A673 (cell line): Measurements from ENCODE around the gene TSPAN5. TPM values are rescaled to one million over a fixed set of nuclear protein-coding genes. Genes with fewer than 3 reads are reported as not detected.

ENCODE experiments used
- BruUV-seq: library from RNA; stranded (reverse); fragments of 400-500 nt; replicated peaks from 2 replicates; lab custom pipeline; 2021; lab: Mats Ljungman, UMichigan
- CTCF ChIA-PET: fragments of 300-600 bp; sonication (Branson Sonifier 250); formaldehyde crosslinking; loops from one replicate; lab custom pipeline; 2022; ENCODE audit warnings: antibody characterized with exemption; lab: Charles Lee
- POLR2A ChIA-PET: fragments of 300-600 bp; sonication (Branson Sonifier 250); formaldehyde crosslinking; loops from one replicate; lab custom pipeline; 2022; ENCODE audit warnings: antibody characterized with exemption; ENCODE audit not compliant: low non-redundant PET; lab: Charles Lee
- DNase-seq: peaks from one replicate; pipeline ENCODE4 v3.0.0-alpha.2; 2015; ENCODE audit warnings: low spot score
- H3K27ac ChIP-seq: fragments of 200-600 bp; sonication (generic); 2 replicates; pipeline ENCODE4 v1.5.1; 2016; ENCODE audit warnings: mixed run types, low read depth, mild to moderate bottlenecking, mixed read lengths, antibody characterized with exemption, low read length; ENCODE audit not compliant: poor library complexity, severe bottlenecking
- H3K27me3 ChIP-seq: fragments of 200-600 bp; sonication (generic); replicated peaks from 2 replicates; pipeline ENCODE4 v1.6.1; 2017; ENCODE audit warnings: mixed run types, low read depth, mild to moderate bottlenecking, mixed read lengths, antibody characterized with exemption, low read length; ENCODE audit not compliant: insufficient read depth, poor library complexity
- H3K36me3 ChIP-seq: fragments of 200-600 bp; sonication (generic); 2 replicates; pipeline ENCODE4 v1.6.1; 2016; ENCODE audit warnings: mixed run types, mild to moderate bottlenecking, mixed read lengths, antibody characterized with exemption, low read length; ENCODE audit not compliant: insufficient read depth, poor library complexity, severe bottlenecking
- H3K4me1 ChIP-seq: fragments of 200-600 bp; sonication (generic); 2 replicates; pipeline ENCODE4 v1.6.1; 2017; ENCODE audit warnings: mixed run types, mild to moderate bottlenecking, mixed read lengths, antibody characterized with exemption, low read length; ENCODE audit not compliant: insufficient read depth, poor library complexity, severe bottlenecking
- H3K4me3 ChIP-seq: fragments of 200-600 bp; sonication (generic); 2 replicates; pipeline ENCODE4 v1.5.1; 2016; ENCODE audit warnings: low read depth, mixed run types, mild to moderate bottlenecking, mixed read lengths, low read length; ENCODE audit not compliant: poor library complexity, severe bottlenecking
- H3K9me3 ChIP-seq: fragments of 200-600 bp; sonication (generic); 2 replicates; pipeline ENCODE4 v1.6.1; 2016; ENCODE audit warnings: mixed run types, low read depth, mild to moderate bottlenecking, mixed read lengths, antibody characterized with exemption, low read length; ENCODE audit not compliant: poor library complexity, severe bottlenecking
- CTCF ChIP-seq: fragments of 300-800, 200-600 bp; sonication (generic); conservative IDR thresholded peaks from 2 replicates; pipeline ENCODE4 v1.5.1; 2017; ENCODE audit warnings: low read depth, mild to moderate bottlenecking, antibody characterized with exemption, low read length, moderate library complexity, mixed read lengths
- EZH2 ChIP-seq: fragments of 200-600 bp; sonication (generic); IDR thresholded peaks from 2 replicates; pipeline ENCODE4 v1.6.1; 2017; ENCODE audit warnings: borderline replicate concordance, low read depth, mild to moderate bottlenecking, mixed read lengths, antibody characterized with exemption, low read length; ENCODE audit not compliant: poor library complexity, severe bottlenecking
- intact Hi-C: fragments of 100-400 bp; cut with micrococcal nuclease; formaldehyde crosslinking; loops from one replicate; pipeline ENCODE4 v1.10.0; 2022; ENCODE audit not compliant: unreplicated experiment
- total RNA-seq: library from RNA; stranded (reverse); gene quantifications from 2 replicates; pipeline ENCODE4 v1.2.3, GENCODE V29; 2021

TSPAN5 gene
- total RNA-seq, 1 experiment from 2014 or later = 15.2 TPM

GRCh38 chr4:98648602-98649001, 9.8 kb downstream of the TSPAN5 start:
- no peak overlapping the region for H3K27ac ChIP-seq
- H3K27me3 ChIP-seq = no peaks in the 10 kb centered on the region
- TF ChIP-seq EZH2 (no peak), CTCF (no peak)
- H3K9me3 ChIP-seq = peaks cover 8% of the 10 kb centered on the region
- intact Hi-C loops = no loop called here
- H3K36me3 ChIP-seq = no peaks in the 10 kb centered on the region
- no peak for DNase-seq
- peaks cover 7% of the 10 kb centered on the region for H3K4me1 ChIP-seq
- no peak overlapping the region for H3K4me3 ChIP-seq
- ChIA-PET CTCF (interaction anchor here (0.6 kb wide), 1 partner anchor 10 kb away, joined by 5 read pairs; the partner anchor contains the start of gene TSPAN5), POLR2A (no interaction called here)
- BruUV-seq = no TSS peak

GRCh38 chr4:98646422-98646821, 12.0 kb downstream of the TSPAN5 start:
- no peak for DNase-seq
- TF ChIP-seq EZH2 = no peak
- TF ChIP-seq CTCF = no peak
- no peak overlapping the region for H3K27ac ChIP-seq
- intact Hi-C loops = no loop called here
- H3K4me1 ChIP-seq = peaks cover 11% of the 10 kb centered on the region
- no peaks in the 10 kb centered on the region for H3K27me3 ChIP-seq
- BruUV-seq = no TSS peak
- no peaks in the 10 kb centered on the region for H3K36me3 ChIP-seq
- CTCF ChIA-PET = no interaction called here
- H3K9me3 ChIP-seq = peaks cover 8% of the 10 kb centered on the region
- POLR2A ChIA-PET = no interaction called here
- no peak overlapping the region for H3K4me3 ChIP-seq

GRCh38 chr4:98645527-98645926, 12.9 kb downstream of the TSPAN5 start:
- Histone ChIP-seq H3K4me3 (no peak overlapping the region), H3K9me3 (peaks cover 5% of the 10 kb centered on the region), H3K4me1 (peaks cover 11% of the 10 kb centered on the region), H3K27me3 (no peaks in the 10 kb centered on the region), H3K36me3 (no peaks in the 10 kb centered on the region), H3K27ac (no peak overlapping the region)
- no TSS peak for BruUV-seq
- ChIA-PET POLR2A (no interaction called here), CTCF (interaction anchor here (0.6 kb wide), 1 partner anchor 97 kb away, joined by 4 read pairs; no protein-coding TSS in a partner anchor)
- no peak for TF ChIP-seq CTCF
- no peak for TF ChIP-seq EZH2
- DNase-seq = no peak
- intact Hi-C loops = no loop called here
